ENCODE results near the gene TMEM178B. TPM values are rescaled to one million over a fixed set of nuclear protein-coding genes. Genes with fewer than 3 reads are reported as not detected.
"Not testable (repeated sequence)": the region's sequence is repeated elsewhere in the genome, so short reads cannot be mapped to it uniquely, and the experiment has no call there.

Gene TMEM178B
- under 1 TPM; 0.05 TPM for total RNA-seq

- peak within 1 kb of the TSS; percentile 64 for H3K4me3 Mint-ChIP-seq
- no peak within 1 kb of the TSS for H3K27ac Mint-ChIP-seq
- peaks cover 15% of the 10 kb centered on the region for H3K4me1 Mint-ChIP-seq (ENCODE audit: low read depth)
- H3K36me3 Mint-ChIP-seq (ENCODE audit: low read depth), result no peaks in the 10 kb centered on the region
- intact Hi-C loops (cut with micrococcal nuclease), result loop anchor here (2.0 to 10.0 kb wide), 3 partner anchors 59 to 664 kb away; partner anchors contain the start of genes MRPS33 and SSBP1
- no peaks in the 10 kb centered on the region for H3K9me3 Mint-ChIP-seq
- H3K27me3 Mint-ChIP-seq (ENCODE audit: low read depth), result peaks cover 48% of the 10 kb centered on the region
- CTCF ChIA-PET, result no interaction called here
- DNase-seq, result peak; percentile 31
Observed at GRCh38 chr7:141073641-141074161, at the start of gene TMEM178B. TSS of gene TMEM178B (plus strand) at chr7:141074064.

- DNase-seq, result no peak
- Mint-ChIP-seq H3K36me3 (ENCODE audit: low read depth) (peaks cover 2% of the 10 kb centered on the region), H3K27ac (no peak overlapping the region), H3K27me3 (ENCODE audit: low read depth) (no peaks in the 10 kb centered on the region), H3K9me3 (peaks cover 11% of the 10 kb centered on the region), H3K4me3 (no peak overlapping the region), H3K4me1 (ENCODE audit: low read depth) (peaks cover 13% of the 10 kb centered on the region)
- intact Hi-C loops (cut with micrococcal nuclease), result no loop called here
- CTCF ChIA-PET, result interaction anchor here (0.7 kb wide), 1 partner anchor 10 kb away, joined by 3 read pairs; the partner anchor contains the start of gene MRPS33
Observed at GRCh38 chr7:141024668-141025067, 49.2 kb upstream of the TMEM178B start.

- no peak overlapping the region for H3K4me3 Mint-ChIP-seq
- CTCF ChIA-PET, result interaction anchor here (1.1 kb wide), 1 partner anchor 12 kb away, joined by 3 read pairs; the partner anchor contains the start of gene MRPS33
- H3K27ac Mint-ChIP-seq, result no peak overlapping the region
- DNase-seq, result no peak
- H3K4me1 Mint-ChIP-seq (ENCODE audit: low read depth), result peaks cover 13% of the 10 kb centered on the region
- peaks cover 11% of the 10 kb centered on the region for H3K9me3 Mint-ChIP-seq
- no peaks in the 10 kb centered on the region for H3K27me3 Mint-ChIP-seq (ENCODE audit: low read depth)
- intact Hi-C loops (cut with micrococcal nuclease), result no loop called here
- peaks cover 2% of the 10 kb centered on the region for H3K36me3 Mint-ChIP-seq (ENCODE audit: low read depth)
Observed at GRCh38 chr7:141027043-141027442, 46.8 kb upstream of the TMEM178B start.

GRCh38 chr7:141028767-141029166 is 45.1 kb upstream of the TMEM178B start:
- Mint-ChIP-seq H3K9me3 (peaks cover 11% of the 10 kb centered on the region), H3K4me1 (ENCODE audit: low read depth) (peaks cover 4% of the 10 kb centered on the region), H3K4me3 (no peak overlapping the region), H3K27me3 (ENCODE audit: low read depth) (peaks cover 5% of the 10 kb centered on the region), H3K27ac (no peak overlapping the region), H3K36me3 (ENCODE audit: low read depth) (peaks cover 2% of the 10 kb centered on the region)
- intact Hi-C loops (cut with micrococcal nuclease), result no loop called here
- CTCF ChIA-PET, result no interaction called here
- no peak for DNase-seq

- H3K36me3 Mint-ChIP-seq (ENCODE audit: low read depth); H3K4me3 Mint-ChIP-seq; H3K27ac Mint-ChIP-seq; H3K27me3 Mint-ChIP-seq (ENCODE audit: low read depth); DNase-seq; intact Hi-C loops (cut with micrococcal nuclease); H3K4me1 Mint-ChIP-seq (ENCODE audit: low read depth); H3K9me3 Mint-ChIP-seq; CTCF ChIA-PET: not testable (repeated sequence)
Observed at GRCh38 chr7:141032539-141033323, 41.1 kb upstream of the TMEM178B start.

GRCh38 chr7:141038100-141038499 is 35.8 kb upstream of the TMEM178B start:
- H3K9me3 Mint-ChIP-seq; H3K4me1 Mint-ChIP-seq (ENCODE audit: low read depth); DNase-seq; CTCF ChIA-PET; H3K36me3 Mint-ChIP-seq (ENCODE audit: low read depth); H3K4me3 Mint-ChIP-seq; intact Hi-C loops (cut with micrococcal nuclease); H3K27ac Mint-ChIP-seq: not testable (repeated sequence)
- H3K27me3 Mint-ChIP-seq (ENCODE audit: low read depth), result peaks cover 13% of the 10 kb centered on the region

GRCh38 chr7:141039376-141039775 is 34.5 kb upstream of the TMEM178B start:
- DNase-seq, result no peak
- H3K27me3 Mint-ChIP-seq (ENCODE audit: low read depth), result peaks cover 11% of the 10 kb centered on the region
- CTCF ChIA-PET, result no interaction called here
- intact Hi-C loops (cut with micrococcal nuclease), result no loop called here
- no peaks in the 10 kb centered on the region for H3K4me1 Mint-ChIP-seq (ENCODE audit: low read depth)
- H3K9me3 Mint-ChIP-seq, result no peaks in the 10 kb centered on the region
- H3K36me3 Mint-ChIP-seq (ENCODE audit: low read depth), result no peaks in the 10 kb centered on the region
- no peak overlapping the region for H3K27ac Mint-ChIP-seq
- H3K4me3 Mint-ChIP-seq, result no peak overlapping the region

- Mint-ChIP-seq H3K27ac (no peak overlapping the region), H3K36me3 (ENCODE audit: low read depth) (no peaks in the 10 kb centered on the region), H3K9me3 (no peaks in the 10 kb centered on the region), H3K27me3 (ENCODE audit: low read depth) (peaks cover 10% of the 10 kb centered on the region), H3K4me1 (ENCODE audit: low read depth) (no peaks in the 10 kb centered on the region), H3K4me3 (no peak overlapping the region)
- intact Hi-C loops (cut with micrococcal nuclease), result no loop called here
- DNase-seq, result no peak
- CTCF ChIA-PET, result no interaction called here
Observed at GRCh38 chr7:141042222-141043193, 31.4 kb upstream of the TMEM178B start.

GRCh38 chr7:141043616-141044015 is 30.2 kb upstream of the TMEM178B start:
- peaks cover 10% of the 10 kb centered on the region for H3K27me3 Mint-ChIP-seq (ENCODE audit: low read depth)
- CTCF ChIA-PET, result no interaction called here

GRCh38 chr7:141045126-141045841 is 28.6 kb upstream of the TMEM178B start:
- intact Hi-C loops (cut with micrococcal nuclease), result no loop called here
- Mint-ChIP-seq H3K9me3 (no peaks in the 10 kb centered on the region), H3K4me3 (no peak overlapping the region), H3K36me3 (ENCODE audit: low read depth) (no peaks in the 10 kb centered on the region), H3K27me3 (ENCODE audit: low read depth) (peaks cover 4% of the 10 kb centered on the region), H3K4me1 (ENCODE audit: low read depth) (no peaks in the 10 kb centered on the region), H3K27ac (no peak overlapping the region)
- CTCF ChIA-PET, result interaction anchor here (0.6 kb wide), 1 partner anchor 76 kb away, joined by 3 read pairs; no protein-coding TSS in a partner anchor
- DNase-seq, result no peak

More at GRCh38 chr7:141043616-141044015, 30.2 kb upstream of the TMEM178B start:
- no peak overlapping the region for H3K4me3 Mint-ChIP-seq
- no peak for DNase-seq
- H3K9me3 Mint-ChIP-seq, result no peaks in the 10 kb centered on the region
- no peaks in the 10 kb centered on the region for H3K4me1 Mint-ChIP-seq (ENCODE audit: low read depth)
- no peaks in the 10 kb centered on the region for H3K36me3 Mint-ChIP-seq (ENCODE audit: low read depth)
- intact Hi-C loops (cut with micrococcal nuclease), result no loop called here
- no peak overlapping the region for H3K27ac Mint-ChIP-seq

GRCh38 chr7:141045842-141046620 is 27.8 kb upstream of the TMEM178B start:
- Mint-ChIP-seq H3K27ac (no peak overlapping the region), H3K9me3 (no peaks in the 10 kb centered on the region), H3K27me3 (ENCODE audit: low read depth) (peaks cover 4% of the 10 kb centered on the region), H3K36me3 (ENCODE audit: low read depth) (no peaks in the 10 kb centered on the region), H3K4me3 (no peak overlapping the region), H3K4me1 (ENCODE audit: low read depth) (no peaks in the 10 kb centered on the region)
- DNase-seq, result no peak
- intact Hi-C loops (cut with micrococcal nuclease), result no loop called here
- CTCF ChIA-PET, result no interaction called here

Data from activated naive CD4-positive, alpha-beta T cell treated with anti-CD3 and anti-CD28 coated beads for 36 hours (primary cell).